Thoracic aorta (tissue), 2 donors: ENCODE data around the gene BANF2. TPM values are rescaled to one million over a fixed set of nuclear protein-coding genes. Genes with fewer than 3 reads are reported as not detected.

ENCODE experiments used
- ATAC-seq: fragments of 150-250 bp; one replicate; pipeline ENCODE4 v1.8.0; 2017; ENCODE audit warnings: low read depth; ENCODE audit not compliant: insufficient number of reproducible peaks, low FRiP score
- DNase-seq: peaks from one replicate; pipeline ENCODE4 v3.0.0-alpha.2; 2020; ENCODE audit warnings: low spot score
- H3K27ac ChIP-seq, 2 donors: fragments of 200-600 bp; sonication (generic); 1 replicate in 1 of 2; 2 replicates in 1 of 2; pipeline ENCODE4 v1.5.1; 2016; ENCODE audit warnings: mild to moderate bottlenecking in 2 of 2, moderate library complexity in 2 of 2
- H3K27me3 ChIP-seq: fragments of 200-600 bp; sonication (generic); replicated peaks from 2 replicates; pipeline ENCODE4 v1.6.0; 2016; ENCODE audit warnings: mild to moderate bottlenecking; ENCODE audit not compliant: insufficient read depth
- H3K36me3 ChIP-seq: fragments of 200-600 bp; sonication (generic); one replicate; pipeline ENCODE4 v1.5.1; 2016
- H3K4me1 ChIP-seq, 2 donors: fragments of 200-600 bp; sonication (generic); 1 replicate in 1 of 2; 2 replicates in 1 of 2; pipeline versions ENCODE4 v1.5.1 to v1.6.0; 2016; ENCODE audit warnings: low read depth in 2 of 2, mild to moderate bottlenecking in 1 of 2; ENCODE audit not compliant: control insufficient read depth in 1 of 2
- H3K4me3 ChIP-seq: fragments of 200-600 bp; sonication (generic); 2 replicates; pipeline ENCODE4 v1.5.1; 2016; ENCODE audit warnings: mild to moderate bottlenecking
- H3K9me3 ChIP-seq: fragments of 200-600 bp; sonication (generic); 2 replicates; pipeline ENCODE4 v1.5.1; 2016
- total RNA-seq, 2 donors: library from RNA; depleted of rRNA; stranded (reverse); fragments of >200 nt; gene quantifications; one replicate each; pipeline versions ENCODE4 v1.1.0 to v1.2.3, GENCODE V29; 2016
- TF ChIP-seq, protein P1 (sequence below): fragments of 200-600 bp; sonication (generic); IDR thresholded peaks from one replicate; pipeline ENCODE4 v1.5.1; 2019; ENCODE audit warnings: antibody characterized with exemption

BANF2 gene
- total RNA-seq, 2 donors from 2014 or later, result not detected

DNA sequence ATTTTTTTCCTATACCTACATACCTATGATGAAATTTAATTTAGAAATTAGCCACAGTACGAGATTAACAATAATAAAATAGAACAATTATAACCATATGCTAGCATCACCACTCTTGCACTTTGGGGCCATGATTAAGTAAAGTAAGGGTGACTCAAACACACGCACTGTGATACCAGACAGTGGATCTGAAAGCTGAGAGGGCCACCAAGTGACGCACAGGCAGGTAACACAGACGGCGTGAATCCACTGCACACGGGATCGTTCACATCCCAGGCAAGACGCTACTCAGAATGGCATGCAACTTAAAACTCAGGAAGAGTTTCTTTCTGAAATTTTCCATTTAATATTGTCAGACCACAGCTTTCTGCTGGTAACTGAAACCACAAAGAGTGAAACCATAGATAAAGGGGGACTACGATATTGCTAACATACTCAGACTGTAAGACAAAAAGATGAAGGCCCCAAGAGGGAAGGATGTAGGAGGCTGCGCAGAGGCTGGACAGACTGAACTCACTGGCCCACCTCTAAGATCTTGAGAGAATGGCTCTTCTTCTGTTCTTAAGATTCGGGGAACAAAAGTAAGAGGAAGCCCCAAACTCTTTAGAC lies 35.6 kb upstream of the BANF2 start:
- Histone ChIP-seq H3K36me3 (peaks cover 2% of the 10 kb centered on the region), H3K4me1 (peaks cover 27 to 59% of the 10 kb centered on the region in 2 donors), H3K4me3 (no peak overlapping the region), H3K27me3 (no peaks in the 10 kb centered on the region), H3K27ac (no peak overlapping the region), H3K9me3 (no peaks in the 10 kb centered on the region)
- DNase-seq (no peak), ATAC-seq (no peak)
- TF ChIP-seq, protein P1, sequence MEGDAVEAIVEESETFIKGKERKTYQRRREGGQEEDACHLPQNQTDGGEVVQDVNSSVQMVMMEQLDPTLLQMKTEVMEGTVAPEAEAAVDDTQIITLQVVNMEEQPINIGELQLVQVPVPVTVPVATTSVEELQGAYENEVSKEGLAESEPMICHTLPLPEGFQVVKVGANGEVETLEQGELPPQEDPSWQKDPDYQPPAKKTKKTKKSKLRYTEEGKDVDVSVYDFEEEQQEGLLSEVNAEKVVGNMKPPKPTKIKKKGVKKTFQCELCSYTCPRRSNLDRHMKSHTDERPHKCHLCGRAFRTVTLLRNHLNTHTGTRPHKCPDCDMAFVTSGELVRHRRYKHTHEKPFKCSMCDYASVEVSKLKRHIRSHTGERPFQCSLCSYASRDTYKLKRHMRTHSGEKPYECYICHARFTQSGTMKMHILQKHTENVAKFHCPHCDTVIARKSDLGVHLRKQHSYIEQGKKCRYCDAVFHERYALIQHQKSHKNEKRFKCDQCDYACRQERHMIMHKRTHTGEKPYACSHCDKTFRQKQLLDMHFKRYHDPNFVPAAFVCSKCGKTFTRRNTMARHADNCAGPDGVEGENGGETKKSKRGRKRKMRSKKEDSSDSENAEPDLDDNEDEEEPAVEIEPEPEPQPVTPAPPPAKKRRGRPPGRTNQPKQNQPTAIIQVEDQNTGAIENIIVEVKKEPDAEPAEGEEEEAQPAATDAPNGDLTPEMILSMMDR, result no peak

GRCh38 chr20:17665756-17666155 lies 34.0 kb upstream of the BANF2 start:
- ATAC-seq, result no peak
- no peaks in the 10 kb centered on the region for H3K27me3 ChIP-seq
- peak overlapping the region in 1 of 2 donors; percentile 32 for H3K27ac ChIP-seq
- TF ChIP-seq, protein P1, result no peak
- H3K4me3 ChIP-seq, result no peak overlapping the region
- DNase-seq, result no peak
- no peaks in the 10 kb centered on the region for H3K36me3 ChIP-seq
- peaks cover 27 to 53% of the 10 kb centered on the region in 2 donors for H3K4me1 ChIP-seq
- no peaks in the 10 kb centered on the region for H3K9me3 ChIP-seq

DNA sequence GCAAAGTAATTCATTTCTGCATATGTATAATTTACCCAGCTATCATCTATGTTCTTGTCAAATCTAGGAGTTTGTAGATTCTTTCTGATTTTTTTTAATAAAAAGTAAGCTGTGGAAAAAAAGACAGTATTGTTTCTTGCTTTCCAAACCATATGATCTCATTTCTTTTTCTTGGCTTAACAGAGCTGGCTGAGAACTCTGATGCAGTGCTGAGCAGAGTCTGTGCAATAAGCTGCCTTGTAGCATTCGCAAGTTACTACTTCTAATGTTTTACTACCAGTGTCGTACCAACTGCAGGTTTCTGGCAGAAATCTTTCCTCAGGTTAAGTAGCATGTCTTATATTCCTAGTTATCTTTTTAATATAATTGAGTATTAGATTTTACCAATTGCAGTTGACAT lies 33.3 kb upstream of the BANF2 start:
- Histone ChIP-seq H3K4me3 (no peak overlapping the region), H3K36me3 (no peaks in the 10 kb centered on the region), H3K27ac (peak overlapping the region in 1 of 2 donors; percentile 32), H3K4me1 (peaks cover 20 to 46% of the 10 kb centered on the region in 2 donors), H3K27me3 (no peaks in the 10 kb centered on the region), H3K9me3 (no peaks in the 10 kb centered on the region)
- TF ChIP-seq, protein P1, result no peak
- DNase-seq, result no peak
- ATAC-seq, result peak; percentile 85

DNA sequence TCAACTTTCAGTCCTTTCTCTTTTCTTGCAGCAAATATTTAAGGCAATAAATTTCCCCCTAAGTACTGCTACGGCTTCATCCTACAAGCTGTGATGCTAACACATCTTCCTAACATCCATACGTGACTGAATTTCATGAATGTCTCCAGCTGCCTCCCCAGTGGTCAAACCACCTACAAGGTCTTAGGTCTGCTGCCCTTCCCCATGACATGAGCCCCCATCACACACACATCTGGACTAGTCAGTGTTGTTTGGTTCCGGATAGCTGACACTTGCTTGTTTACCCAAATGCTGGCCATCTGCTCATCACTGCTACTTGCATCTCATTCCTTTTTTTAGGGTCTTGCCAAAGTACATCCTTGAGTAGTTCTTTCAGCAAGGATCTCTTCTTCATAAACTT lies 32.3 kb upstream of the BANF2 start:
- no peak overlapping the region for H3K27ac ChIP-seq
- H3K4me1 ChIP-seq, result peaks cover 17 to 42% of the 10 kb centered on the region in 2 donors
- TF ChIP-seq, protein P1, result no peak
- ATAC-seq (no peak), DNase-seq (no peak)
- no peaks in the 10 kb centered on the region for H3K9me3 ChIP-seq
- H3K36me3 ChIP-seq, result no peaks in the 10 kb centered on the region
- H3K4me3 ChIP-seq, result no peak overlapping the region
- no peaks in the 10 kb centered on the region for H3K27me3 ChIP-seq

DNA sequence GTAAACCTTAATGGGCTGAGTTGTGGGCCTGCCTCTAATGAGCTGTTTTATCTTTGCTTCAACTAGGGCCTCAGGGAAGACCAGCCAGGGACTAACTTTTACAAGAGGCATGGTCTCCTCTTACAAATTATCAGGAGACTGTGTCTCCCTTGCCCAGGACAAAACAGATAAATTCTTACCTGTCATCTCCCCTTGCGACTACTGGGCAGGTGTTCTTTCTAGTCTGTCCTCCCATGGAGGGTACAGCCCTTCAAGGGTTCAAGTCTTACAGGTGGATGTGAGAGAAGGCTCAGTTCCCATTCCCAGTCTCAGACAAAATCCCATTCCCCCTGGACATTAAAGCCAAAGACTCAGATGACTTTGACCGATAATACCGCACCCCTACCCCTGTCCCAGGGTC lies 31.3 kb upstream of the BANF2 start:
- Histone ChIP-seq H3K27me3 (no peaks in the 10 kb centered on the region), H3K4me3 (no peak overlapping the region), H3K4me1 (peaks cover 15 to 32% of the 10 kb centered on the region in 2 donors), H3K9me3 (no peaks in the 10 kb centered on the region), H3K27ac (no peak overlapping the region), H3K36me3 (no peaks in the 10 kb centered on the region)
- DNase-seq, result no peak
- TF ChIP-seq, protein P1, result no peak
- ATAC-seq, result no peak
